NT2/D1 (cell line): Measurements from ENCODE around the gene LSM12.

Experiments
- YY1 ChIP-seq: IDR thresholded peaks from 2 replicates; pipeline ENCODE4 v1.6.1; 2011; ENCODE audit not compliant: insufficient read length, insufficient read depth
- ZNF274 ChIP-seq: IDR thresholded peaks from 2 replicates; pipeline ENCODE4 v1.6.1; 2011; ENCODE audit warnings: mild to moderate bottlenecking, low read depth, low read length

- no peak for TF ChIP-seq YY1
- TF ChIP-seq ZNF274: no peak
Observed at GRCh38 chr17:44105941-44106340, 39.5 kb upstream of the LSM12 start.
